GM12891 (cell line): Measurements from ENCODE around the gene CCL13.

Source experiments
- PAX5 ChIP-seq: IDR thresholded peaks from 2 replicates; pipeline ENCODE4 v1.6.1; 2011; ENCODE audit warnings: low read length, moderate library complexity, mild to moderate bottlenecking; ENCODE audit not compliant: insufficient read depth, severe bottlenecking
- POLR2A ChIP-seq: IDR thresholded peaks from 2 replicates; pipeline ENCODE4 v1.6.1; 2011; ENCODE audit warnings: low read depth, low read length, control low read depth
- POLR2AphosphoS5 ChIP-seq: IDR thresholded peaks from 2 replicates; pipeline ENCODE4 v1.6.1; 2011; ENCODE audit warnings: low read depth, low read length, control low read depth
- SPI1 ChIP-seq: IDR thresholded peaks from 2 replicates; pipeline ENCODE4 v1.6.1; 2011; ENCODE audit warnings: low read depth, low read length, control low read depth
- TAF1 ChIP-seq: IDR thresholded peaks from 2 replicates; pipeline ENCODE4 v1.6.1; 2011; ENCODE audit warnings: low read depth, low read length, control low read depth

DNA sequence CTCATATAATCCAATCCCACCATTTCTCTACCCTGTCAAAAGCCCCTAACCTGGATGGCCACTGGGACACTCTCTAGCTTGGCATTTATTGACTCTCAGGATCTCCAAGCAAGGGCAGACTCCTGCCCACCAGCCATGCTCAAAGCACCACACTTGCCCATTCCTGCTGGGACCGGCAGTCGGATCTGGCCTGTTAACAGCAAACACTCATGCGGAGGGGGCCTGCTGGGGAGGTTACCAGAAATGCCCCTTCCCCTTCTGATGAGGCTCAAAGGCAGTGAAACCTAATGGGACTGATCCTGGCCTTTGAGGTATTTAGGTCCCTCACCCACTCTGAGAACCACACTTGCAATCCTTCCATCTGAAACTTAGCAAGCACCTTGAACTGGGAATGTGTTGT lies 13.3 kb downstream of the CCL13 start:
- no peak for TF ChIP-seq POLR2A
- TF ChIP-seq POLR2AphosphoS5, result no peak
- TF ChIP-seq TAF1, result no peak
- no peak for TF ChIP-seq PAX5
- no peak for TF ChIP-seq SPI1
